Activated CD4-positive, alpha-beta T cell treated with anti-CD3 and anti-CD28 coated beads, Interleukin-2, amount 10 ng/mL, durations not matched to agents 24 days and 14 days (primary cell): Measurements from ENCODE around the gene LANCL2. TPM values are rescaled to one million over a fixed set of nuclear protein-coding genes. Genes with fewer than 3 reads are reported as not detected.

Experiments used
- DNase-seq: peaks from one replicate; pipeline ENCODE4 v3.0.0; 2022
- H3K27ac Mint-ChIP-seq: one replicate; pipeline ENCODE4 v1.8.0; 2022; ENCODE audit warnings: mild to moderate bottlenecking, mixed read lengths
- H3K27me3 Mint-ChIP-seq: one replicate; pipeline ENCODE4 v1.8.0; 2022; ENCODE audit warnings: mixed read lengths
- H3K36me3 Mint-ChIP-seq: one replicate; pipeline ENCODE4 v1.8.0; 2022; ENCODE audit warnings: low read depth, mild to moderate bottlenecking, mixed read lengths
- H3K4me1 Mint-ChIP-seq: one replicate; pipeline ENCODE4 v1.8.0; 2021; ENCODE audit warnings: mixed read lengths
- H3K4me3 Mint-ChIP-seq: one replicate; pipeline ENCODE4 v1.8.0; 2022; ENCODE audit warnings: mild to moderate bottlenecking, moderate library complexity, mixed read lengths
- H3K9me3 Mint-ChIP-seq: one replicate; pipeline ENCODE4 v1.8.0; 2021; ENCODE audit warnings: mixed read lengths
- intact Hi-C: fragments of 100-400 bp; cut with micrococcal nuclease; formaldehyde crosslinking; loops from one replicate; pipeline ENCODE4 v1.15.1; 2023
- total RNA-seq: library from RNA; stranded (reverse); gene quantifications from 2 replicates; pipeline ENCODE4 v1.2.3, GENCODE V29; 2022

LANCL2 gene
- total RNA-seq, 1 donor from 2014 or later: 12.2 TPM

DNA sequence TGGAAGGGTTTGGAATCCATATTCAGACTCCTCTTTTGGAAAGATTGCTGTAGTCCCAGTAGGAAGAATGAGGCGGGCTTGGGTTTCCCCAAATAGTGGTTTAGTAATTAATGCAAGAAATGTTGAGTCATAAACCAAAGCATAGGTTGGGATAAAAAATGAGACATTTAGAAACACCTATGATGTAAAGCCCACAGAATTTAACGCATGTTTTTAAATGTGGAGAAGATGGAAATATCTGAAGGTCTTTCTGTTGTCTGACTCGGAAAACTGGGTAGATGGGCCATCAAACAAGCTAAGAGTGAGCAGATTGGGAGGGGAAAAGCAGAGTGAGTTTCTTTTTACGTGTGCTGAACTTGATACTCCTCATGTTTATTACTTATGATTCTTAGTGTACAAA is 62.2 kb downstream of the LANCL2 start:
- H3K4me1 Mint-ChIP-seq: peaks cover 11% of the 10 kb centered on the region
- no peak overlapping the region for H3K4me3 Mint-ChIP-seq
- H3K27me3 Mint-ChIP-seq: no peaks in the 10 kb centered on the region
- H3K27ac Mint-ChIP-seq: peak overlapping the region; percentile 9
- peaks cover 10% of the 10 kb centered on the region for H3K36me3 Mint-ChIP-seq
- no peaks in the 10 kb centered on the region for H3K9me3 Mint-ChIP-seq
- intact Hi-C loops: no loop called here
- no peak for DNase-seq

DNA sequence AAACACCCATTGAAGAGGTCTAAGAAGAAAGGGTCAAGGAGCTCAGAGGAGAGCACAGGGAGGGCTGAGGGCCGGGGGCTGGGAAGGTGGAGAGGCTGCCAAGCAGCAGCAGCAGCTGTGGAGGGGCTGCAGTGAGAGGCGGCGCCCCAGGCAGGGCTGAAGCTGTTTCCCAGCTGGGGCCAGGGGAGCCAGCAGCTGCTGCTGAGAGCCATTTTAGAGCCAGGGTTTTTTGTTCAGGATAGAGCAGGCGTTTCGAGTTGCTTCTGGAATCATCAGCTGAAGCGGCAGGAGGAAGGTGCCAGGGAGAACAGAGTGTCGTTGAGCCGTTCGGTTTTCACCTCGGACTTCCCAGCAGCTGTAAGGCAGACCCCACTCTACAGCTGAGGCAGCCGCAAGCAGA is 62.7 kb downstream of the LANCL2 start:
- intact Hi-C loops: no loop called here
- DNase-seq: no peak
- Mint-ChIP-seq H3K36me3 (peaks cover 10% of the 10 kb centered on the region), H3K27ac (peak overlapping the region; percentile 9), H3K4me1 (peaks cover 12% of the 10 kb centered on the region), H3K4me3 (no peak overlapping the region), H3K27me3 (no peaks in the 10 kb centered on the region), H3K9me3 (no peaks in the 10 kb centered on the region)

GRCh38 chr7:55429835-55430499 is 64.8 kb downstream of the LANCL2 start:
- peaks cover 10% of the 10 kb centered on the region for H3K36me3 Mint-ChIP-seq
- H3K27me3 Mint-ChIP-seq: no peaks in the 10 kb centered on the region
- no peak for DNase-seq
- H3K4me3 Mint-ChIP-seq: no peak overlapping the region
- H3K9me3 Mint-ChIP-seq: no peaks in the 10 kb centered on the region
- H3K27ac Mint-ChIP-seq: no peak overlapping the region
- peaks cover 18% of the 10 kb centered on the region for H3K4me1 Mint-ChIP-seq
- intact Hi-C loops: loop anchor here (5.0 kb wide), 1 partner anchor 87 kb away; no protein-coding TSS in a partner anchor

DNA sequence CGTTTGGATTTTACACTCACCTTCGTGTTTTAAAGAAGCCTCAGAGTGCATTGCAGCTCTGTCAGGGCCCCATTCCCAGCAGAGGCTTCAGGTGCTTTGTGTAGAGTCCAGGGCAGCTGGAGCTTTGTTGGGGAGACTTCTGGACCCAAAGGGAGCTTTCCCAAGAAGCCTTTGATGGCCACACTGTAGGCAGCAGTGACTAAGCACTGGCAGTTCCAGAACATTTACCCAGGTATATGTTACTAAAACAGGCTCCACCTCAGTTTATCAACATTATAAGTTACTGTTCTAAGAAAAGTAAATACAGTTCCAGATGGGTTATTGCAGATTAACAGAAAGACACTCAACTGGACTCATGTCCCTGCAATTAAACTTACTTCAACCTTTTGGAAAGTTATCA is 66.8 kb downstream of the LANCL2 start:
- Mint-ChIP-seq H3K4me1 (peaks cover 17% of the 10 kb centered on the region), H3K27ac (no peak overlapping the region), H3K27me3 (no peaks in the 10 kb centered on the region), H3K9me3 (no peaks in the 10 kb centered on the region), H3K36me3 (peaks cover 2% of the 10 kb centered on the region), H3K4me3 (no peak overlapping the region)
- intact Hi-C loops: loop anchor here (2.0 to 5.0 kb wide), 2 partner anchors 85 to 101 kb away; no protein-coding TSS in a partner anchor
- DNase-seq: no peak

- peaks cover 2% of the 10 kb centered on the region for H3K36me3 Mint-ChIP-seq
- intact Hi-C loops: loop anchor here (2.0 to 5.0 kb wide), 2 partner anchors 85 to 100 kb away; no protein-coding TSS in a partner anchor
Observed at GRCh38 chr7:55432506-55432905, 67.4 kb downstream of the LANCL2 start.

GRCh38 chr7:55432939-55433784 is 68.0 kb downstream of the LANCL2 start:
- peak; percentile 75 for DNase-seq
- H3K27me3 Mint-ChIP-seq: no peaks in the 10 kb centered on the region
- intact Hi-C loops: loop anchor here (1.0 to 5.0 kb wide), 3 partner anchors 84 to 165 kb away; no protein-coding TSS in a partner anchor
- H3K36me3 Mint-ChIP-seq: peaks cover 2% of the 10 kb centered on the region
- no peaks in the 10 kb centered on the region for H3K9me3 Mint-ChIP-seq
- H3K4me3 Mint-ChIP-seq: no peak overlapping the region
- peaks cover 14% of the 10 kb centered on the region for H3K4me1 Mint-ChIP-seq
- peak overlapping the region; percentile 12 for H3K27ac Mint-ChIP-seq

More at GRCh38 chr7:55432506-55432905, 67.4 kb downstream of the LANCL2 start:
- Mint-ChIP-seq H3K9me3 (no peaks in the 10 kb centered on the region), H3K27me3 (no peaks in the 10 kb centered on the region), H3K4me3 (no peak overlapping the region), H3K27ac (peak overlapping the region; percentile 12), H3K4me1 (peaks cover 15% of the 10 kb centered on the region)
- no peak for DNase-seq

GRCh38 chr7:55435466-55435865 is 70.3 kb downstream of the LANCL2 start:
- Mint-ChIP-seq H3K4me3 (no peak overlapping the region), H3K9me3 (no peaks in the 10 kb centered on the region), H3K27ac (no peak overlapping the region), H3K4me1 (peaks cover 24% of the 10 kb centered on the region), H3K27me3 (no peaks in the 10 kb centered on the region), H3K36me3 (peaks cover 2% of the 10 kb centered on the region)
- peak; percentile 48 for DNase-seq
- intact Hi-C loops: no loop called here

GRCh38 chr7:55436457-55436856 is 71.3 kb downstream of the LANCL2 start:
- DNase-seq: peak; percentile 52
- H3K4me3 Mint-ChIP-seq: no peak overlapping the region
- H3K9me3 Mint-ChIP-seq: no peaks in the 10 kb centered on the region
- intact Hi-C loops: no loop called here
- H3K4me1 Mint-ChIP-seq: peaks cover 24% of the 10 kb centered on the region
- H3K27ac Mint-ChIP-seq: no peak overlapping the region
- H3K36me3 Mint-ChIP-seq: peaks cover 1% of the 10 kb centered on the region
- no peaks in the 10 kb centered on the region for H3K27me3 Mint-ChIP-seq

- H3K36me3 Mint-ChIP-seq: no peaks in the 10 kb centered on the region
- no peaks in the 10 kb centered on the region for H3K9me3 Mint-ChIP-seq
- no peak overlapping the region for H3K4me3 Mint-ChIP-seq
- H3K4me1 Mint-ChIP-seq: peaks cover 24% of the 10 kb centered on the region
- H3K27me3 Mint-ChIP-seq: no peaks in the 10 kb centered on the region
- DNase-seq: no peak
- H3K27ac Mint-ChIP-seq: peak overlapping the region; percentile 38
- intact Hi-C loops: no loop called here
Observed at GRCh38 chr7:55437375-55437774, 72.2 kb downstream of the LANCL2 start.

GRCh38 chr7:55438085-55438756 is 73.1 kb downstream of the LANCL2 start:
- Mint-ChIP-seq H3K4me1 (peaks cover 18% of the 10 kb centered on the region), H3K27me3 (no peaks in the 10 kb centered on the region), H3K4me3 (no peak overlapping the region), H3K27ac (no peak overlapping the region), H3K9me3 (no peaks in the 10 kb centered on the region), H3K36me3 (no peaks in the 10 kb centered on the region)
- no peak for DNase-seq
- intact Hi-C loops: no loop called here

DNA sequence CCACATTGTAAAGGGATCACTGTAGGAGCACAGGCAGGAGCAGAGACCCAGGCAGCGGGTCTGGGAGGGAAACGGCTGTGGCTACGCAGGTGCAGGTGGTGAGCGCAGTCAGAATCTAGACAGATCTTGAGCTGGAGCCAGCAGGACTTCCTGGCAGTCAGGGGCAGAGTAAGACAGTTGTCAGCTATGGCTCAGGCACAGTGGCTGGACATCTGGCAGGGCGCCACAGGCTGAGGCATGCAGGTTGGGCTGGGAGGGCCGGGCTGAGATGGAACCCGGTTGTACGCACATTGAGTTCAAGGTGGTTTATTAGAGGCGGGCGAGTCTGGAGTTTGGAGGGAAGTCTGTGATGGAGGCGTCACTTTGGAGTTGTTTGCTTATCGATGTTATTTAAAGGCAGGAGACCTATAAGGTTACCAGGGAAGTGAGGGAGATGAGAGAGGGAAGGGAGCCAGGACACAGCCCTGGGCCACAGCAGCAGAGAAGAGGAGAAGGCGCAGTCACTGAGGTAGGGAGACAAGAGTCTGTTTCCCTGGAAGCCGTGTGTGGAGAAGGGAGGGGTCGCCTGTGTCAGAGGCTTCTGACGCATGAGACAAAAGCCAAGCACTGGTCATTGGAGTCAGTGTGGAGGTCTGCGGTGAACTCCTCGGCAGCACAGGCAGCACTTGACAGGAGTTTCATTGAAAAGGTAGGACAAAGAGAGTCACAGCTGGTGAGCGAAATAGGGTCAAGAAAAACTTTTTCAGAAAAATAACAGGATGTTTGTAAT is 73.8 kb downstream of the LANCL2 start:
- DNase-seq: no peak
- Mint-ChIP-seq H3K36me3 (no peaks in the 10 kb centered on the region), H3K27me3 (no peaks in the 10 kb centered on the region), H3K4me1 (peaks cover 17% of the 10 kb centered on the region), H3K27ac (no peak overlapping the region), H3K9me3 (no peaks in the 10 kb centered on the region), H3K4me3 (no peak overlapping the region)
- intact Hi-C loops: no loop called here

- Mint-ChIP-seq H3K4me1 (peaks cover 17% of the 10 kb centered on the region), H3K36me3 (no peaks in the 10 kb centered on the region), H3K4me3 (no peak overlapping the region), H3K9me3 (no peaks in the 10 kb centered on the region), H3K27ac (no peak overlapping the region), H3K27me3 (no peaks in the 10 kb centered on the region)
- DNase-seq: peak; percentile 55
- intact Hi-C loops: no loop called here
Observed at GRCh38 chr7:55439627-55440026, 74.5 kb downstream of the LANCL2 start.

- peak; percentile 43 for DNase-seq
- intact Hi-C loops: no loop called here
- peaks cover 21% of the 10 kb centered on the region for H3K4me1 Mint-ChIP-seq
- no peaks in the 10 kb centered on the region for H3K27me3 Mint-ChIP-seq
- H3K27ac Mint-ChIP-seq: peak overlapping the region; percentile 64
- no peak overlapping the region for H3K4me3 Mint-ChIP-seq
- H3K36me3 Mint-ChIP-seq: no peaks in the 10 kb centered on the region
- no peaks in the 10 kb centered on the region for H3K9me3 Mint-ChIP-seq
Observed at GRCh38 chr7:55440040-55440690, 75.0 kb downstream of the LANCL2 start.
